ENCODE results near the gene PLA1A.
"Not testable (repeated sequence)": the region's sequence is repeated elsewhere in the genome, so short reads cannot be mapped to it uniquely, and the experiment has no call there.

The PLA1A gene

DNA sequence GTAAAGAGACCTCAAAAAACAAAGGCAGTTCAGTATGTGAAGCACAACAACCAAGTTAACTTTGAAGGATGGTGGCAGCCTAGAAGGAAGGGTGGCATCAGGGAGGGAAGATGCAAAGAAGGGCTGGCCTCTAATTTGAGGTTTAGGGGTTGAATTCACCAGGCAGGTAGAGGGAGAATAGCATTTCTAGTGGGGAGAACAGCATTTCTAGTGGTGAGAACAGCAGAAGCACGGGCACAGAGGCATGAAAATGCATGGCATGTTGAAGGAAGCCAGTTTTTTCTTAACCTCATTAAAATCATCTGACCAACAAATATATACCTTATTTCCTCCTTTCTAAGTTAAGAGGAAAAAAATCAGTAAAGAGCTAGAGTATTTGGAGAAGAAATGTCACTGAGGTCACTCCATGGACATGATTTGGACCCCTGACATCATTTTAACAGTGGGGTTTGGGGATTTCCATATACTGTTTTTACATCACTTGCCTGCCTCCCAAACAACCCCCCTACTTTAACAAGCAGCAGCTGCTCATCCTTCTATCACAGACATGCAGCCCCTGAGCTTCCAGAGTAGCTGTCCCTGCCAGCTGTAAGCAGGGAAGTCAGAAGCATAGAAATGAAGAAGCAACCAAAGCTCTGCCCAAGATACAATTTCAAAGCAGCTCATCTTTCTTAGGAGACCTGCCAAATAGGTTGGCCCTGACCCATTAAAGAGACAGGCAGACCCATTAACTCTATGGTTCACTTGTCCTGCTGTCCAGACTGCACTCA is 65.1 kb downstream of the PLA1A start:
- DNase-seq (ENCODE audit: low read depth in 2 of 2): no peak

DNA sequence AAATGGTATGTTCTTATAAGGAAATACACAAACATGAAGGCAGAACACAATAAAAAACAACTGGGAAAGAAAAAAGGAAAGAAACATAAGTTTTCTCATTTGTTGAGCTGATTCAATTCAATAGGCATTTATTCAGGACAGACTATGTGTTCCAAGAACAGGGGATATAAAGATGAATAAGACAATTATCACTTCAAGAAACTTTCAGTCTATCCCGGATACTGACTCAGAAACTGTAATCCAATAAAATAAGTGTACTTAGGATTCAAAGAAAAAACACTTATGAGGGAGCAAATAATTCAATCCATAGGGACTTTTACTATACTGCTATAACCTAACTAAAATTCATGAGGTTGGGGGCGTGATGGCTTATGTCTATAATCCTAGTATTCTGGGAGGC is 66.2 kb downstream of the PLA1A start:
- DNase-seq (ENCODE audit: low read depth in 2 of 2): no peak

DNA sequence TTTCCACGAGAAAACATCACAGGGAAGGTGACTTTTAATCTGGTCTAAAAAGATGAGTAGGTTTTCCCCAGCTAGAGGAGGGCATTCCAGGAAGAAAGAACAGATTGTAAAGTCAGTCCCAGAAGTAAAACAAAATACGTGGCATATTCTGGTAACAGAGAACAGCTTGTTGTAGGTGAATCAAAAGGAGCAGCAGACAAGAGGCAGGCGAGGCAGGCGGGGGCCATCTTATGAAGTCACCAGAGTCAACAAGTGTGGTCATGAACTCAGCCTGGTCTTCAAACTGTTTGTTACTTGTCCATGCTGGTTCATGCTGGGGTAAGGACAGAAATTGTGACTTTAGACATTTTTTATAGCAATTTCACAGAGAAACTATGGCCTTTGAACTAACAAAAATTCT is 66.7 kb downstream of the PLA1A start:
- no peak for DNase-seq (ENCODE audit: low read depth in 2 of 2)

DNA sequence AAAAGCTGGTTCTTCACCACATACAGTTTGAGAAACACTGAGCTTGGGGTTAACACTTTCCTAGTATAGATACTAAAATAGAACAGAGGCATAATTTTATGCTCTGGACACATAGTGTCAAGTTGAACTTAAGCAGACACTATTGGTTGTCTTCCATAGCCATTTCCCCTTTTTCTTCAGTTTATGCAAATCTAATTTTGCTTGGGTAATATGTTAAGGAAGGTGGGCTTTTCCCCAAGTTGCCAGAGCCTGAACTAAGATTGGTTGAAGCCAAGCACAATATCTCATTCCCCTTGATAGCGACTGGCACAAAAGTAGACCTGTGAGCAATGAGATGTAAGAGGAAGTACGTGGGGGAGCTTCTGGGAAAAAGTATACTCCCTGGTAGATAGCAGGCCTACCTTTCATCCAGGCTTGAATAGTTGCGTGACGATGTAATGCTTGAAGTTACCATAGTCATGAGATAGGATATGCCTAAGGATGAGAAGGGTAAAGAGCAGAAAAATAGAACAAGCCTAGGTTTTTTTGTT is 67.2 kb downstream of the PLA1A start:
- no peak for DNase-seq (ENCODE audit: low read depth in 2 of 2)

DNA sequence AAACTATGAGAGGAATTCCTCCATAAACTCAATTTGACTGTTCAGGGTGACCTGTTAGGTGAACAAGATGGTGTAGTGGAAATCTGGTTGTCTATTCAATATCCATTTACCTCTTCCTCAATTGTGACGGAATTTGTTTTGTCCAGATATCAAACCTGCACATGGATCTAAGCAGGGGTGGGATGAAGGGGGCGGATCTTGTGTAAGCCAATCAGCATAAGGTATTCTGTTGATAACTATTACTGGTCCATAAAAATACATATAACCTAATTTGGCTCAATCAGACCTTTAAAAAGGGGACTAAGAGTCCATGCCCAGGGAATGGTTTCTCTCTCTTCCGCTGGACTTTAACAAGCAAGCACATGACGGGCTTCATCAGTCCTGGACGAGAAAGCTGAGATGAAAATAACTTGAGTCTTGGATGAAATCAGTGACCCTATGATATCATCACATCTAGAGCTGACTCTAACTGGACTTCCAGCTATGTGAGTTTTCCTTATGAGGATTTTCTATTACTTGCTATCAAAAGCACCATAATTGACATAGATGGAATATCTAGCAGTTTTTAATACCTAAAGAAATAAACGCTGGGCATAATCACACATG is 68.4 kb downstream of the PLA1A start:
- DNase-seq (ENCODE audit: low read depth in 2 of 2): no peak

DNA sequence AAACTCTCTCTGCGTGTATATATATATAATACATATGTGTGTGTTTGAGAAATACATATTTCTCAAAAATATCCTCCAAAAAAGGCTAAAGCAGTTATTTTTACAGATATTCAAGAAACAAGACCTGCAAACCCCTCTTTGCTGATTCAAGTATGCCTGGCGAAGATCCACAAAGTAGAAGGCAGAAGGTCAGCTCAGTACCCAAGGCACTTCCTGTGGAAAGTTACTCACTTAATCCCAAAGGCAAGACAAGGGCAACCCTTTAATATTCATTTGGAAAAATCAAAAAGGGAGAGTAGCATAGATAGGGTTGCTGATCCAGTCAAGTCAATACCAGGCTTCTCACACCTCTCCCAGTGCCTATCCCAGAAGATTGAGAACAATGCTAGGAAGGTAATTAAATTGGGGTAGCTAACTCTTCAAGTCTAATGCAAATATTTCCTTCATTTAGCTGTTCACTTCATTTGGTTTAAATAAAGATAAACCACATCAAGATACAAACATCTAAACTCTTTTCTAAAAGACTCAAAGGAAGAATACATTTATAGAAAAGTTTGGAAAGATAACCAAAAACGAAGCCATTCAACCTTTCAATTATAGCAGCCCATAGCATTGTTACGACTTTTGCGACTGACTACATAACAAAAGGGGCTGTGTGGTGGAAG is 72.4 kb downstream of the PLA1A start:
- no peak for DNase-seq (ENCODE audit: low read depth in 2 of 2)

DNA sequence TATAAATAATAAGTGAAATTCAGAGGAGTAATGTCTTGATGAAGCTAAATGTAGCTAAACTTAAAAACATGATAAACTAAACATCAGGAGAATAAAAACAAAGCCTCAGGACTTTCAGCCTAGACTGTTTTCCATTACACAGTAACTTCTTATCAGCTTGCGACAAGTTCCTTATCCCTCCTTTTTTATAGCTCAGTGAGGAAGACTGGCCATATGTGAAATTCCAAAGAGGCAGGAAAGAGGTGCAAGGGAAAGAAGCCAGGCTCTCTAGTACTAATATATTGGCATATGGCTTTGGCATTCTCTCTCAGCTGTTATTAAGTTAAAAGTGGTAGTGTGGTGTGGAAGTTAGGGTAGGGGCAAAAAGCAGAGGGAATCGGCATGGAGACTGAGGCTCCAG is 75.1 kb downstream of the PLA1A start:
- DNase-seq (ENCODE audit: low read depth in 2 of 2): no peak

DNA sequence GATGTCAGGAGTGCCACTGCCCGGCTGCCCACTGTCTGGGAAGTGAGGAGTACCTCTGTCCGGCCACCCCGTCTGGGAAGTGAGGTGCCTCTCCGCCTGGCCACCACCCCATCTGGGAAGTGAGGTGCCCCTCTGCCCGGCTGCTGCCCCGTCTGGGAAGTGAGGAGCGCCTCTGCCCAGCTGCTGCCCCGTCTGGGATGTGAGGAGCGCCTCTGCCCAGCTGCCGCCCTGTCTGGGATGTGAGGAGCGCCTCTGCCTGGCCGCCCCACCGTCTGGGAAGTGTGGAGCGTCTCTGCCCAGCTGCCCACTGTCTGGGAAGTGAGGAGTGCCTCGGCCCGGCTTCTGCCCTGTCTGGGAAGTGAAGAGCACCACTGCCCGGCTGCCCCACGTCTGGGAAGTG is 76.2 kb downstream of the PLA1A start:
- DNase-seq (ENCODE audit: low read depth in 2 of 2): no peak

DNA sequence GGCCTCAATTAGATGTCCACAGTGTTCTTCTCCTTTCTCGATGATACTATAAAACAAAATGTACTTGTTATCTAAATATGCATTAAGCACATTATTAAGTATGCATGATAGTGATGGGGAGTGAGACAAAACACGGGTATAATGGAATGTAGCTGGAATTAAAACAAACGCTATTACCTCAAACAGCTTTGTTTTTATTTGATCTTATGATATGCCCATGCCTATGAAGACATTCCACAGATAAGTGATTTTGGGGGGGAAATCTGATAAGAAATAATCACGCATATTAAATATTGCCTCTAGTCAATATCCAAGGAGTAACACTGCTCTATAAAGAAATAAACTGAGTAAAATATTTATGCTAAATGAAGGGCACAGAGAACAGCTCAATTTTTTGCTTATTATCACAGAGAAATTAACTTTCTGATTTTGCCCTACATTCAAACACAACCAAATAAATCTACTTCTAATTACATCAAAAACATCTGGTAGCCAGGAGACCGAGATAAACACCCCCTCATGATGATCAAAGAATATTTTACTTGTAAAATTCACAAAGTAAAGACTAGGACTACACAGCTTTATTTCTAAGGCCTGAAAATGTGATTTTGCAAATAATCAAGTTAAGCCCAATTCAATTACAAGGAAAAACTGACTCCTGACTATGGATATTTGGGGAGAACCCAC is 77.6 kb downstream of the PLA1A start:
- no peak for DNase-seq (ENCODE audit: low read depth in 2 of 2)

DNA sequence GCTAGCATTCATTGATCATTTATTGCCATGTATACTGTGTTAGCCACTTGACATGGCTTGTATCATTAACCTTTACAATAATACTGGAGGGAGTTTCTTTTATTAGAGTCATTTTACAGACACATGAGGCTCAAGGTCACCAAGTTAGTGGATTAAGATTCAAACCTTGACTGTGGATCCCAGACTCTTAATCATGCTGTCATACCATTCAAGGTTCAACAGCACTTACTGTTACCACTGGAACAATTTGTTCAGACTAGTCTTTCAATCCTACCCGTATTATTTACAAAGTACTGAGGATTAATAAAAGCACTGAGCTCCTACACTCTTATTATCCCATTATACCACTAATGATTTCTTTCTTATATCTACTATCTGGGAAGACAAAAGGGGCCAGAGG is 78.3 kb downstream of the PLA1A start:
- DNase-seq (ENCODE audit: low read depth in 2 of 2): no peak

DNA sequence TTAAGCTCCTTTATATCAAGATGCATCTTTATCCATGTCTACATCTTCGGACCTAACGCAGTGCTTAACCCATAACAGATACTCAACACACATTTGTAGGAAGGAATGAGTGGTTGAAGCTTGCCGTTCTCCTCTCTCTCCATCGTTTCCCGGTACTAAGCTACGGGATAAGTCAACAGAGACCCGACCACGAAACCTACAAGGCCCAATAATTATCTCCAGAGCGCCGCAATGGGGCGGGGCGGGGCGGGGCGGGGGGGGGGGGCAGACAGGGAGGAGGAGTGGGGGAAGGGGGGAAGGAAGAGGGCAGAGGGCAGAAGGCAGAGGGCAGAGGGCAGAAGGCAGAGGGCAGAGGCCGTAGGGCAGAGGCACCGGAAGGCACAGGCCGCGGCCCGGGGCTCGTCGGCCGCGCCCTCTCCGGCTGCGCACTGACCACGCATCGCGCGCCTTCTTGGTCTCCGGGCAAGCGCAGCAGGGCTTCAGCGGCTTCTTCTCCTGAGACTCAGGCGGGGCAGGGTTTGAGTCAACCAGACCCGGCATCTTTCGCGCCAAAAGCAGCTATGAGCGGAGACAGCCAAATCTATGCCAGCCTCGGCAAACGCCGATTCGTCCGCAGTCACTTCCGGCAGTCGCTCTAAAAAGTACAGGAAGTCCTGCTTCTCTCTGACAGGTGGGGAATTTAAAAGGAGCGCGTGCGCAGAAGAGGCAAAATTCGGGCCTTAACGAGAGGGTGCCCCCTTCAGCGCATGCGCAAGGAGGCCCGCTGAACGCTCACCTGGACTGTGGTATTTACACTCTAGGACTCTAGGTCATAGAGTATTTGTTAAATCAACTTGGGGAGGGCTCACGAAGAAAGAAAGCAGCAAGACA is 79.3 kb downstream of the PLA1A start, which contains the start of gene COX17:
TSS of gene COX17 (minus strand) at position 636 of the 870 bp plus-strand sequence. CDS start at position 540, 96 bp downstream.
- peak; percentile 90 to 93 for DNase-seq (ENCODE audit: low read depth in 2 of 2)

DNA sequence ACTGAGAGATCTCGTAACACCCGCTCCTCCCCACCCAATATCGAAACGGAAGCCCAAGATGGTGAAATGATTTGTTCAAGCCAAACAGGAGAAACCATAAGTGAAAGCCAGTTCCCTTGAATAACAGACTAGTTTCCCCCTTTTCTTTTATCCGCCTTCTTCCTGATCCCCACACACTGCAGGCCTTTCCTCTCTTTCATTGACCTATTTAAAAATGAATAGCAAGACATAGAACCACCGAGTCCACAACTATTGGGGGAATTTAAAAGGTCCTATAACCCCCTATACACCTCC is 79.9 kb downstream of the PLA1A start:
- no peak for DNase-seq (ENCODE audit: low read depth in 2 of 2)

DNA sequence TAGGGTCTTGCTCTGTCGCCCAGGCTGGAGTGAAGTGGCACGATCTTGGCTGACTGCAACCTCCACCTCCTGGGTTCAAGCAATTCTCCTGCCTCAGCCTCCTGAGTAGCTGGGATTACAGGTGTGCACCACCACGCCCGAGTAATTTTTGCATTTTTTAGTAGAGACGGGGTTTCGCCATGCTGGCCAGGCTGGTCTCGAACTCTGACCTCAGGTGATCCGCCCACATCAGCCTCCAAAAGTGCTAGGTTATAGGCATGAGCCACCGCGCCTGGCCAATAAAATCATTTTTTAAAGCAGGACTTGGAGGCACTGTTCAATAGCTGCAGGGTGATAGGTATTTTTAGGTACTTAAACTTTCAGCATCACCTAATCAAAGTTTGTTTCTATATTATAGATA is 80.5 kb downstream of the PLA1A start:
- not testable (repeated sequence) for DNase-seq (ENCODE audit: low read depth in 2 of 2)

Data from stimulated activated CD8-positive, alpha-beta memory T cell treated with anti-CD3 and anti-CD28 coated beads, Interleukin-15, amount 100 ng/mL, for 48 hours (primary cell).